GM18498 (cell line): ENCODE measurements around the gene TCN1.
"Not testable (repeated sequence)": the region's sequence is repeated elsewhere in the genome, so short reads cannot be mapped to it uniquely, and the experiment has no call there.

Source experiments
- ATAC-seq: cut with Tn5 transposase; IDR thresholded peaks from one replicate; pipeline ENCODE4 v1.9.1; 2021; ENCODE audit warnings: mild to moderate bottlenecking, moderate library complexity; ENCODE audit not compliant: unreplicated experiment

TCN1 gene

DNA sequence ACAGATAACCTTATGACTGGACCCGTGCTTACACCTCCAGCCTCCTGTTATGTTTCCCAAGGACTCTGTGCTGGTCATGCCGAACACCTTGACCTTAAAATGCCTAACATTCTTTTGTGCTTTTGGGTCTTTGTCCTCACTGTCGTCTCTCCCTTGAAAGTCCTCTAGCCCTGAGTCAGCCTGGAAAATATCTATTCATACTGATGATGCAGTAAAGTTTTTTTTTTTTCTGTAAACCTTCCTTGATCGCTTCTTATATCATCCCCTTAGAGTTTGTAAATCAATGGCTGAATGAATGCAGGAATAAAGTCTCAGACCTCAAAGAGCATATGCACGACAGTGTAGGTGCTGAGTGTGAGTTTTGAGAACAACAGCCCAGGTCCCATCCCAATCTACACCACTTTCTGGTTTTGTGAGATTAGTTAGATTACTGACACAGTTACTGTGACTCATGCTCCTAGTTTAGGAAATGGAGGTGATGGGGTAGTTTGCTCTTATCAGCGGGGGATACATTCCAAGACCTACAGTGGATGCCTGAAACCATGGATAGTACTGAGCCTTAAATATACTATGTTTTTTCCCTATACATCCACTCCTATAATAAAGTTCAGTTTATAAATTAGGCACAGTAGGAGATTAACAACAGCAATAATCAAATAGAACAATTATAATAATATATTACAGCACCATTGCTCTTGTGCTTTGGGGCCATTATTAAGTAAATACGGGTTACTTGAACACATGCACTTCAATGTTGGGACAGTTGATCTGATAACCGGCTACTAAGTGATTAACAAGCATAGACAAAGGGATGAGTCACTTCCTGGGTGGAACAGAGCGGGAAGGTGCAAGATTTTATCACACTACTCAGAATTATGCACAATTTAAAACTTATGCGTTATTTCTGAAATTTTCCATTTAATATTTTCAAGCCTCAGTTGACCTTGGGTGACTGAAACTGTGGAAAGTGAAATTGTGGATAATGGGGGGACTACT lies 8.6 kb downstream of the TCN1 start:
- ATAC-seq = no peak

DNA sequence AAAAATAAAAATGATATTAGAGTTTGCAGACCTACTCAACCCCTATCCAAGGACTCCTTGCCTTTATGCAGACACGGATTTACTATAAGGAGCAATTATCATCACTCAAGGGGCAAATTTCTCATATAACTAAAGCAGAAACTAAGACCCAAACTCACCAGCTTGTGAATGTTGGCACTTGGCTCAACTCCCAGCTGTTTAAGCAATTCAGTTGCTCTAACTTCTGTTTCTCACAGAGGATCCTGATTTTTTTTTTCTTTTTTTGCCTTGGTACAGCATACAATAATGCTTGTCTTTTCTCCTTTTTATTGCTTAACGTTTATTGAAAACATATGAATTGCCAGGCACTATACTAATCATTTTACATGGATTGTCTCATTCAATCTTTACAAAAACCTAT lies 11.4 kb downstream of the TCN1 start:
- no peak for ATAC-seq

DNA sequence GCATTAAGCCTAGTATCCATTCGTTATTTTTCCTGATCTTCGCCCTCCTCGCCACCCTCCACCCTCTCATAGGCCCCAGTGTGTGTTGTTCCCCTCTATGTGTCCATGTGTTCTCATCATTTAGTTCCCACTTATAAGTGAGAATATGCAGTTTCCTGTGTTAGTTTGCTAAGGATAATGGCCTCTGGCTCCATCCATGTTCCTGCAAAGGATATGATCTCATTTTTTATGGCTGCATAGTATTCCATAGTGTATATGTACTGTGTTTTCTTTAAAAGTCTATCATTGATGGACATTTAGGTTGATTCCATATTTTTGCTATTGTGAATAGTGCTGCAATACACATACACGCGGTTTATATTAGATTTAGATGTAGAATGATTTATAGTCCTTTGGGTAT lies 14.9 kb downstream of the TCN1 start:
- ATAC-seq = not testable (repeated sequence)

DNA sequence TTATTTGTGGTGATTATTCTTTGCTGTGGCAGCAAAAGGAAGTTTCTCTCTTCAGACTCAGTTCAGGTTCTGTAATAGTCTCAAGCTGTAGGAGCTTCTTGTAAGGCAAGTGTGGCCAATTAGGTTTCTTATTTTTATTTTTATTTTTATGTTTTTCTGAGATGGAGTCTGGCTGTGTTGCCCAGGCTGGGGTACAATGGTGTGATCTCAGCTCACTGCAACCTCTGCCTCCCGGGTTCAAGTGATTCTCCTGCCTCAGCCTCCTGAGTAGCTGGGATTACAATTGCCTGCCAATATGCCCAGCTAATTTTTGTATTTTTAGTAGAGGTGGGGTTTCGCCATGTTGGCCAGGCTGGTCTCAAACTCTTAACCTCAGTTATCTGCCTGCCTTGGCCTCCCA lies 16.7 kb downstream of the TCN1 start:
- not testable (repeated sequence) for ATAC-seq

DNA sequence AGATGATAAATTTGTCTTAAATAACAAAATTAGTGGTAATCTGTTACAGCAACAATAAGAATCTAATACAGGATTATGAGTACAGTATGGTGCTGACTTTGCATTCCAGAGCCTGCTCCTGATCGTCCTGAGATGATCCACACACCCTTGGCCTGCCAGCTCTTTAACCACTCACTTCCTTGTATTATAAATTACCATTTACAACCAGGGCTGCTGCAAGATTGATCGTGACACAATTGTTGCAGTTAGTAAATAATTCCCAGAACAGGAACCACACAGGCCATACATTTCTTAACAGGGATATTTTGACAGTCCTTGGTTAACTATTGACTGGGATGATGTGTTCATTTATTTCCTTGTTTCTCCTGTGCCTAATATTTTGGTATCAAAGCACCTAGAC lies 17.2 kb downstream of the TCN1 start:
- no peak for ATAC-seq

DNA sequence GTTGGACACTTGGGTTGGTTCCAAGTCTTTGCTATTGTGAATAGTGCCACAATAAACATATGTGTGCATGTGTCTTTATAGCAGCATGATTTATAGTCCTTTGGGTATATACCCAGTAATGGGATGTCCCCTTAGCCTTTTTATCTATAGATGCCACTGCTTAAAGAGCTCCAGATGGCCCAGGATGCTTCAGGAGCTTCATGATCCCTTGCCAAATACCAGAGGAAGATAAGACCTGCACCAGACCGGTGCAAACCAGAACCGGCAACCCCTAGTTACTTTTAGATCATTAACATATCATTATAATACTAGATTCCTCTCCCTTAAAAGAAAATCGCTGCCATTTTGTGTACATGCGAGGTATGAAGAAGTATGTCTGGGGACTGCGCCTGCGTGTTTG lies 17.8 kb downstream of the TCN1 start:
- ATAC-seq = not testable (repeated sequence)

DNA sequence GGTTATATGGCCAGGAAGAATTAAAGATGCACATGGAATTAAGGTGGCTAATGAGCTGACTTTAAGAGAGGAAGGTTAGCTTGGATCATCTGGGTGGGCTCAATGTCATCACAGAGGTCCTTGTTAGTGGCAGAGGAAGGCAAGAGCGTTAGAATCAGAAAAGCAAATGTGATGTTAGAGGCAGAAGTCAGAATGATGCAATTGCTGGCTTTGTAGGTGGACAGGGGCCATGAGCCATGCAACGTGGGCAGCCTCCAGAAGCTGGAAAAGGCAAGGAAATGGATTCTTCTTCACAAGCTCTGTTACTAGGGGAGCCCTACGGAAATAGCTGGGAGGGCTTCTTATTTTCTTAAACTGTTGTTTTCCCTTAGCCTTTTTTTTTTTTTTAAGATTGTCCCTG lies 18.7 kb downstream of the TCN1 start:
- ATAC-seq = no peak

DNA sequence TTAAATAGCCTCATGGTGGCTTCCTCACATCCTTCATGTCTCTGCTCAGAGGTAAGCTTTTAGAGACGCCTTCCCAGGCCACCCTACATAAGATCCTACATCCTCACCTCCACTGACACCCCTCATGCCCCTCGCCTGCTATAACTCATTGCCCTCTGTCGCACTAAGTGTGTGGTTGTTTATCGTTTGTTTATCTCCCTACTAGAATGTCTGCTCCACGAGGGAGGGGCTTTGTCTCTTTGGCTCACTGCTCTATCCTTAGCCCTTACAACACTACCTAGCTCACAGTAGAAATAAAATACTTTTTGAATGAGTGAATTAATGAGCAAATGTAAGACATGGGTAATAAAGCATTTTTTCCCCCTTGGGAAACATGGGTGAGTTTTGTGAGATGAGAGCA lies 19.7 kb downstream of the TCN1 start:
- ATAC-seq = no peak

DNA sequence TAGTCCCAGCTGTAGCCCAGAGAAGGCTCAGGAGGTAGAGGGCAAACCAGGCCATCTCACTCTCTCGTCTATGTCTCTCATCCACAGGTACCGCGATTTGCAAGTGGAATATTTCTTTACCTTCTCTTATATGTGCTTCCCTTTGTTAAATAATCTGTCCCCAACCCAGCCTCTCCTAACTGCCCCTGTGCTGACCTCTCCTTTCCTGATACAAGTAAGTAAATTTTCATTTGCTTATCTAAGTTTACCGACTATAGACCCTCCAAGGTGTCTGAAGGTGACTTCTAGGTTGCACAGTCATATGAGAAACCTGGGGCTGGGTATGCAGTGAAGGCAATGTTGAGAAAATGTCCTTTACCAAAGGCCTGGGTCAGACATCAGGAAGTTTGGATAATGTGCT lies 20.9 kb downstream of the TCN1 start, which contains the start of gene CBLIF:
CBLIF (minus strand) TSS at position 101 of the 400 bp plus-strand sequence; CDS start at position 55, 46 bp downstream.
- no peak for ATAC-seq

DNA sequence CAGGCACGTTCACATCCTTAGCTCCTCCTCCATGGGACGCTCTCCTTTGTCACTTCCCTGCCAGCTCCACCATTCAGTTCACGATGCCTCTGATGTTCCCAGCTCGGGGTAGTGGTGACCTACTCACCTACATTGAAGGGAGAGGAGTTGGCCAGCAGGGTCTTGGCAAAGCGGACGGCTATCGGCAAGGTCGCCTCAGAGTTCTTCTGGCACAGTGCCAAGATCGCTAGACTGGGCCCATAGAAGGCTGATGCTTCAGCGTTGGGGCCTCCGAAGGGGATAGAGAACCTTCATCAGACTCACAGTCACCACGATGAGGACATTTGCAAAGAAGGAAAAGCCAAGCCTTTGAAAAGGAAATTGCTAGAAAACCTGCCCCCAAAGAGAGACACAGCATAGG lies 24.0 kb downstream of the TCN1 start:
- no peak for ATAC-seq

DNA sequence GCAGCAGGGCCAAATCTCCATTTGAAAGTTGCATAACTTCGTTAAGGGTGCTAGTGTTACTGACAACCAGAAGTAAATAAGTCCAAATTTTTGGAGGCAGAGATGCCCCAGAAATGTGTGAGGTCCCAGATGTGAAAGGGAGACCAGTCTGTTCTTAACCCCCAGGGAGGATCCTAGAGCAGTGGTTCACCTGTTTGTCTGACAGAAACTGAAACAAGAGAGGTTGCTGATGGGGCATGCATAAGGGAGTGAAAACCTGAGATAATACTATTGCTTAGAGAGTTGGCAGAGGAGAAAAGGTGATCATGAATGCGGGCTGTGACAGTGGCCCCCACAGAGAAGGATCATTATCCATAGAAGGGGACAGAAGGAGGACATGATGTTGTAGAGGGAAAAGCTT lies 24.8 kb downstream of the TCN1 start:
- ATAC-seq = peak; percentile 64

DNA sequence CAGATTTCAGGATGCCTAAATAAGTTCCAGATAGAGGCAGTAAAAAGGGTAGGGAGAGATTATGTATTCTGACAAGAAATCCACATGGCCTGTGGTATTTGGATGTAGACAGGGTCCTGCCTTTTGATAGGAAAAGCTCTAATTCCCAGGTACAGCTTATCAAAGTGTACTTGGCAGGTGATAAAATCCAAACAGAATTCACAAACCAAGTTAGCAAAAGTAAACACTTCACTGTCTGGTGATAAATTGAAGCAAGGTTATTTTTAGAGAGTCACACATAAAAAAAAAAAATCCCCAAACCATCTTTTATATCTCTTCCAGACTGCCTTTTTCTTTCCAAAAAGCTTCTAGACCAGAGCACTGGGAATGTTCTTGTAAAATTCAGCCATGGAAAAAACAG lies 26.7 kb downstream of the TCN1 start:
- ATAC-seq = no peak

DNA sequence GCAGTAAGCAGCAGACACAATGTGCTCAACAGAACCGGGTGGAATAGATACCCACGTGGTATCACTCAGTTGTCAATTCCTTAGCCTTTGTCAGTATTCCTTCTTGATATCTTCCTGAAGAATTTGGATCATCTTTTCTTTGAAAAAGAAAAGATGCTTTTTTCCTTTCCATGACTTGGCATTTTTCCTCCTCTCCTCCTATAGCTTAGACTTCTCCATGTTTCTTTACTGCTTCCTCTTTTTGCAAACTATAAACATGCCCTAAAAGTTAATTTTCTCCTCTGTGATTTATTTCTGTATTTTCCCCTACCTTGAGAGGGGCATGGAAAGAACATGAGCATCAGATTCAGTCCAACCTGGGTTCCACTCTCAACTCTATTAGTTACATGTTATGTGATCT lies 32.7 kb downstream of the TCN1 start:
- no peak for ATAC-seq

DNA sequence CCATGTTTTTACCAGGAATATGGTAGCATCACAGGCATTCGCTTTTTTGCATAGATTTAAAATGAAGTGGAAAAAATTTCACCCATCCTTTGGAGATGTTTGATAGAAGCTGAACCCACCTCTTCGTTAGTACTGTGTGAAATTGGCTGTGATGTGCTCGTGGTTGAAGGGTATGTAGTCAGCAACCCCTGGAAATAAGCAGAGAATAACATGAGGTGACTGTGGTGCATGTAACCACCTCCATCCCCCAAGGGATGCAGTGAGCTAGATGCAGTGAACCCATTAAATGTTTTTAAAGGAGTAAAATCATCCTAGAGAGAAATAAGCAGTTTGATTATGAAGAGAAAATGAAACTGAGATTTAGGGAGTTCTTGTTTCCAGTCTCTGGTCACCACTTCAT lies 36.9 kb downstream of the TCN1 start:
- ATAC-seq = no peak

DNA sequence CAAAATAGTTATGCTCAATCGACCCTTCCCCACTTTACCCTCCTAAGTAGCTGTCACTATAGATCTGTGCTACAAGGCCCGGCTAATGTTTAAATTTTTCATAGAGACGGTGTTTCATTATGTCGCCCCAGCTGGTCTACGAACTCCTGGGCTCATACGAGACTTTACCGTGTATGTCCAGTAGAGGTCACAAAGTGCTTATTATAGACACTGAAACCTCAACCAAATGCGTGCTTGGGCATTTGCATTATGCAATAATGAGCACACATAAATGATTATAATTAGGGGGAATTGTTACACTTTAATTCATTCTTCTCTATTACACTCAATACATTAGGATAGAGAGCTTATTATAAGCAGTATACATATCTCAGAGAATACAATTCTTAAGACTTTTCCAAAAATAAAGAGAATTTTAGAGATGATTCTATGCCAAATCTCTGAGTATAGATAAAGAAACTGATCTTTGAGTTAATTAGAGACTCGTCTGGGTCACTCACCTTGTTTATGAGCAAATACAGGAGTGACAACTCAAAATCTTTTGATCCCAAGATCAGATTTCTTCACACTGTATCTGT lies 43.2 kb downstream of the TCN1 start:
- peak; percentile 88 for ATAC-seq

DNA sequence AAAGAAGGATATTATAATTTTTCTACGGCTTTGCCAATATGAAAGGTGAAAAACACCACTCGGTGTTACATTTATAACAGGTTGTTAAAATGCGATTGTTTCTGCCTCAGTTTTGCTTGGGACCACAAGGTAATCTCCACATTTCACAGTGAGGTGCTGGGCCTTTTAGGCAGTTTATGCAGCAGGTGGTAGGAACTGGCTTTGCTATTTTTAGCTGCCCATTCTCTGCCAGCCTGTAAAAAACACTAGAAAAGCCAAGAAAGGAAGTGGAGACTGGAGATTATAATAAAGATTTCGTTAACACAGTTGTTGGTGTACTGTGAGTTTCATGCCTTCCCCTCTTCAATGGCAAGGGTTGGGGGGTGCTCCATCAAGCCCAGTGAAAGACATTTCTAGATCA lies 47.7 kb downstream of the TCN1 start:
- peak; percentile 46 for ATAC-seq

DNA sequence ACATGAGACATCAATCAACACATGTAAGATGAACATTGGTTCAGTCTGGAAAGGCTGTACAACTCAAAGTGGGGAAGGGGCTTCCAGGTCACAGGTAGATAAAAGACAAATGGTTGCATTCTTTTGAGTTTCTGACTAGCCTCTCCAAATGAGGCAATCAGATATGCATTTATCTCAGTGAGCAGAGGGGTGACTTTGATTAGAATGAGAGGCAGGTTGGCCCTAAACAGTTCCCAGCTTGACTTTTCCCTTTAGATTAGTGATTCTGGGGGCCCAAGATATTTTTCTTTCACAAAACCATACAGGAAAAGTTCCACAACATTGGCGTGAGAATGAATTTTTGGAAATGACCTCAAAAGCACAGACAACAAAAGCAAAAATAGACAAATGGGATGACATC lies 49.9 kb downstream of the TCN1 start:
- ATAC-seq = not testable (repeated sequence)

DNA sequence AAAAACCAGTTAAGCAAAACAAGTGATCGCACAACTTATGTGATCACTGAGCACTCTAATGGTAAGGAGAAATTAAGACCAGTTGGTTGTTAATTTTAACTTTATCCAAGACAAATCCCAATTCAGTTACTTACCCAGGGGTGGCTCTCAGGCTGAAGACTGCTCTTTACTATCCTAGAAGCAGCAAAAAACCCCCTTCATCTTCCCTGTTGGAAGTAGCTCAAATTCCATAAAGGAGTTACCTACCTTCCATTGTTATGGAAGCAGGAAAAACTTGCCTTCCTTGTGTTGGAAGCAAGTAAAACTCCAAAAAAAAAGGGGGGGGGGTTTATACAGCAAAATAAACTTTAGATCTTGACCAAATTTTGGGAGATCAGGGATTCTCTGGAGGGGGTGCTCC lies 50.5 kb downstream of the TCN1 start:
- no peak for ATAC-seq

DNA sequence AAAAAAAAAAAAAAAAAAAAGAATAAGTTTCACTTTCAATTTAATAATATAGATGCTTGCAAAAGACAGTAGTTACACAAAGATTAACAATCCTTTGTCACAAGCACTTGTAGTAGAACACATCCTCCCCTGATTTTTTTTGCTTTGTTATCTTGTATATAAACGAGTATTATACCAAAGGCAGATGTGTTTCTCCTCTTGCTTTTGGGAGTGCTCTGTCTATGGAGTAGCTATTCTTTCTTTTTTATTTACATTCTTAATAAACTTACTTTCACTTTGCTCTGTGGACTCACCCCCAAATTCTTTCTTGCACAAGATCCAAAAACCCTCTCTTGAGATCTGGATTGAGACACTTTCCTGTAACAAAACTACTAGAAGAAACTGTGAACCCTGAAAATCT lies 52.3 kb downstream of the TCN1 start:
- no peak for ATAC-seq

DNA sequence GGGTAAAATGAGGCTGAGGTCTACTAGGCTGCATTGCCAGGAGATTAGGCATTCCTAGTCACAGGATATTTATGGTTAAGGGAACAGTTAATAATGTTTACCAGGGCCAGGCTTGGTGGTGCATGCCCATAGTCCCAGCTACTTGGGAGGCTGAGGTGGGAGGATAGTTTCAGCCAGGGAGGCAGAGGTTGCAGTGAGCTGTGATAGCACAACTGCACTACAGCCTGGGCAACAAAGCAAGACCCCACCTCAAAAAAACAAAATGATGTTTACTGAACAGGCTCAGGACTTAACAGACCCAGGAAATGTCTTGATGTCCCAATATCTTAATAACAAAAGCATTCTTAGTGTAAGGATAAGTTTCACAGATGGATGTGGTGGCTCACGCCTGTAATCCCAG lies 52.9 kb downstream of the TCN1 start:
- no peak for ATAC-seq

DNA sequence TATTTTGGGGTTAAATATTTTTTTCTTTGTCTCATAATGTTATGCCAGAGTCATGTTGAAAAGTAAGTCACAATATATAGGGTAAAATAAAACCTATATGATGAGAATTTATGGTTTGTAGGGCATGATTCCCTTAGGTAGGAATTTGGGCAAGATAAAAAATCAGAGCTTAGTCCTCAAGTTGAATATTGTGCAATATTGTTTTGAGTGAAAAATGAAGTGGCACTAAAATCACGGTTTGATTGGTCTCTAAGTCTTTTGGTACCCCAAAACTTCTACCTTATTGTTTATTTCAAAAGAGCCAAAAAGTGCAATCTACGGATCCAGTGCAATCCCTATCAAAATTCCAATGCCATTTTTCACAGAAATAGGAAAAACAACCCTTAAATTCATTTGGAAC lies 54.1 kb downstream of the TCN1 start:
- ATAC-seq = no peak

DNA sequence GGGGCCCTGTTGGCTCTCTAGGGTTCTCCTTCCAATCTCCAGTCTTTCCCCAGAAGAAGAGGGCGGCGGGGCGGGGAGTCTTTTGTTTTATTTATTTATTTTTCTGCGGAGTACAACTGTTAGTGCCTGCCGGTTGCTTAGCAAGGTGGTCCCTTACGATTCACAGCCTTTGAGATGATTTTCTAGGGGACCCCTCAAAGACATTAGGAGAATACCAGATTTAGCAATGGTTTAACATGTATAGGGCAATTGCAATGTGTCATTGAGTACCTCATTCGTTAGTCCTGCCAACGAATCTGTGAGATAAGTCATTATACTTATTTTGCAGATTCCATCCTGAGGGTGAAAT lies 55.4 kb downstream of the TCN1 start:
- no peak for ATAC-seq
